Stimulated activated naive CD8-positive, alpha-beta T cell treated with anti-CD3 and anti-CD28 coated beads, Interleukin-15, Interleukin-2, amounts not matched to agents 100 ng/mL and 50 ng/mL, for 24 hours (primary cell): ENCODE data around the gene CYB561.
A peak's percentile ranks its signal among the peaks of the same experiment; 100 is the strongest.

Experiments used
- H3K27ac Mint-ChIP-seq: one replicate; pipeline ENCODE4 v1.8.0; 2021; ENCODE audit warnings: mild to moderate bottlenecking, mixed read lengths
- H3K27me3 Mint-ChIP-seq: one replicate; pipeline ENCODE4 v1.8.0; 2021; ENCODE audit warnings: mixed read lengths
- H3K36me3 Mint-ChIP-seq: one replicate; pipeline ENCODE4 v1.8.0; 2021; ENCODE audit warnings: low read depth, mixed read lengths
- H3K4me1 Mint-ChIP-seq: one replicate; pipeline ENCODE4 v1.8.0; 2021; ENCODE audit warnings: low read depth, mixed read lengths
- H3K4me3 Mint-ChIP-seq: one replicate; pipeline ENCODE4 v1.8.0; 2021; ENCODE audit warnings: mild to moderate bottlenecking, mixed read lengths
- H3K9me3 Mint-ChIP-seq: one replicate; pipeline ENCODE4 v1.8.0; 2021; ENCODE audit warnings: mixed read lengths

The CYB561 gene

GRCh38 chr17:63483038-63483437, 36.9 kb upstream of the CYB561 start:
- no peaks in the 10 kb centered on the region for H3K9me3 Mint-ChIP-seq
- H3K27ac Mint-ChIP-seq: no peak overlapping the region
- no peaks in the 10 kb centered on the region for H3K36me3 Mint-ChIP-seq
- H3K27me3 Mint-ChIP-seq: peaks cover 10% of the 10 kb centered on the region
- no peak overlapping the region for H3K4me3 Mint-ChIP-seq
- H3K4me1 Mint-ChIP-seq: peaks cover 7% of the 10 kb centered on the region

- Mint-ChIP-seq H3K4me3 (no peak overlapping the region), H3K27ac (no peak overlapping the region), H3K27me3 (peaks cover 15% of the 10 kb centered on the region), H3K4me1 (peaks cover 13% of the 10 kb centered on the region), H3K36me3 (no peaks in the 10 kb centered on the region), H3K9me3 (no peaks in the 10 kb centered on the region)
These were observed 36.4 kb upstream of the CYB561 start for GRCh38 chr17:63482509-63482908.

GRCh38 chr17:63481488-63481870, 35.4 kb upstream of the CYB561 start:
- Mint-ChIP-seq H3K9me3 (no peaks in the 10 kb centered on the region), H3K4me1 (peaks cover 14% of the 10 kb centered on the region), H3K36me3 (no peaks in the 10 kb centered on the region), H3K27me3 (peaks cover 16% of the 10 kb centered on the region), H3K4me3 (no peak overlapping the region), H3K27ac (no peak overlapping the region)

GRCh38 chr17:63480826-63481487, 34.9 kb upstream of the CYB561 start:
- H3K36me3 Mint-ChIP-seq: no peaks in the 10 kb centered on the region
- no peak overlapping the region for H3K27ac Mint-ChIP-seq
- no peaks in the 10 kb centered on the region for H3K9me3 Mint-ChIP-seq
- H3K27me3 Mint-ChIP-seq: peaks cover 19% of the 10 kb centered on the region
- H3K4me1 Mint-ChIP-seq: peaks cover 14% of the 10 kb centered on the region
- no peak overlapping the region for H3K4me3 Mint-ChIP-seq

GRCh38 chr17:63480192-63480784, 34.2 kb upstream of the CYB561 start:
- no peak overlapping the region for H3K27ac Mint-ChIP-seq
- H3K4me3 Mint-ChIP-seq: no peak overlapping the region
- H3K36me3 Mint-ChIP-seq: no peaks in the 10 kb centered on the region
- peaks cover 24% of the 10 kb centered on the region for H3K27me3 Mint-ChIP-seq
- H3K9me3 Mint-ChIP-seq: no peaks in the 10 kb centered on the region
- peaks cover 14% of the 10 kb centered on the region for H3K4me1 Mint-ChIP-seq

- peaks cover 28% of the 10 kb centered on the region for H3K27me3 Mint-ChIP-seq
- H3K4me3 Mint-ChIP-seq: no peak overlapping the region
- no peaks in the 10 kb centered on the region for H3K36me3 Mint-ChIP-seq
These were observed 33.5 kb upstream of the CYB561 start for GRCh38 chr17:63479495-63480184.

GRCh38 chr17:63478814-63479494, 32.8 kb upstream of the CYB561 start:
- Mint-ChIP-seq H3K27ac (no peak overlapping the region), H3K9me3 (no peaks in the 10 kb centered on the region), H3K4me1 (peaks cover 14% of the 10 kb centered on the region), H3K4me3 (no peak overlapping the region), H3K27me3 (peaks cover 28% of the 10 kb centered on the region), H3K36me3 (no peaks in the 10 kb centered on the region)

More at GRCh38 chr17:63479495-63480184, 33.5 kb upstream of the CYB561 start:
- H3K4me1 Mint-ChIP-seq: peaks cover 14% of the 10 kb centered on the region
- H3K9me3 Mint-ChIP-seq: no peaks in the 10 kb centered on the region
- no peak overlapping the region for H3K27ac Mint-ChIP-seq

- Mint-ChIP-seq H3K27ac (no peak overlapping the region), H3K36me3 (no peaks in the 10 kb centered on the region), H3K4me3 (peak overlapping the region; percentile 72)
These were observed 31.7 kb upstream of the CYB561 start for GRCh38 chr17:63477480-63478440.

GRCh38 chr17:63476854-63477479, 30.9 kb upstream of the CYB561 start, which contains the start of gene ACE:
TSS of gene ACE (plus strand) at chr17:63477061. CDS start at chr17:63477095, 34 bp downstream.
- no peaks in the 10 kb centered on the region for H3K36me3 Mint-ChIP-seq
- H3K9me3 Mint-ChIP-seq: no peaks in the 10 kb centered on the region
- peak within 1 kb of the TSS; percentile 72 for H3K4me3 Mint-ChIP-seq
- peaks cover 28% of the 10 kb centered on the region for H3K27me3 Mint-ChIP-seq
- H3K4me1 Mint-ChIP-seq: peaks cover 14% of the 10 kb centered on the region
- H3K27ac Mint-ChIP-seq: no peak within 1 kb of the TSS

More at GRCh38 chr17:63477480-63478440, 31.7 kb upstream of the CYB561 start:
- peaks cover 28% of the 10 kb centered on the region for H3K27me3 Mint-ChIP-seq
- no peaks in the 10 kb centered on the region for H3K9me3 Mint-ChIP-seq
- H3K4me1 Mint-ChIP-seq: peaks cover 14% of the 10 kb centered on the region

GRCh38 chr17:63476459-63476853, 30.4 kb upstream of the CYB561 start:
- peak overlapping the region; percentile 35 for H3K4me3 Mint-ChIP-seq
- H3K27me3 Mint-ChIP-seq: peaks cover 32% of the 10 kb centered on the region
- no peak overlapping the region for H3K27ac Mint-ChIP-seq
- H3K4me1 Mint-ChIP-seq: peaks cover 14% of the 10 kb centered on the region
- no peaks in the 10 kb centered on the region for H3K9me3 Mint-ChIP-seq
- no peaks in the 10 kb centered on the region for H3K36me3 Mint-ChIP-seq

GRCh38 chr17:63475491-63476412, 29.6 kb upstream of the CYB561 start:
- H3K4me3 Mint-ChIP-seq: peak overlapping the region; percentile 35
- H3K27ac Mint-ChIP-seq: no peak overlapping the region
- H3K27me3 Mint-ChIP-seq: peaks cover 38% of the 10 kb centered on the region
- H3K9me3 Mint-ChIP-seq: no peaks in the 10 kb centered on the region
- H3K4me1 Mint-ChIP-seq: peaks cover 14% of the 10 kb centered on the region
- H3K36me3 Mint-ChIP-seq: no peaks in the 10 kb centered on the region

GRCh38 chr17:63474586-63475460, 28.7 kb upstream of the CYB561 start:
- no peak overlapping the region for H3K27ac Mint-ChIP-seq
- peaks cover 14% of the 10 kb centered on the region for H3K4me1 Mint-ChIP-seq
- no peaks in the 10 kb centered on the region for H3K9me3 Mint-ChIP-seq
- H3K27me3 Mint-ChIP-seq: peaks cover 38% of the 10 kb centered on the region
- no peak overlapping the region for H3K4me3 Mint-ChIP-seq
- H3K36me3 Mint-ChIP-seq: no peaks in the 10 kb centered on the region
